Measurements from ENCODE around the gene F7. TPM values are rescaled to one million over a fixed set of nuclear protein-coding genes. Genes with fewer than 3 reads are reported as not detected.

The F7 gene
- total and polyA plus RNA-seq, 2 donors (not counting 3 experiments of a cell fraction or from before 2014, with no cell fraction given) = not detected

DNA sequence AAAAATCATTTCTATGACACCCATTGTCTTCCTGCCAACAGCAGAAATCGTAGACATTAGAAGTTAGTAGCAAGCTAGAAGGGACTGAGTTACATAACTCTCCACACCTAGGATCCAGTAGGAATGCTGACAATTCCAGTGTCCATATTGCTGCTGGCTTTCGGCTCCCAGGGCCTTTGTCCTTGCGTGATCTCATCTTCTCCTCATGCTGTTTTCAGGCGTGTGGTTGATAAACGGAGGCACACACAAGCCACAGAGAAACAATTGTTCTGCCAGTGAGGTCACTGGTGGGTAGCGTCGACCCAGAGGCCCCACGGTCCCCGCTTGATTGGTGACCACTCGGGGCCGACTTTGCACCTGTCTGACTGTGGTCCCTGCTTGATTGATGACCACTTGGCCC, 31.6 kb upstream of the F7 start:
- no peak overlapping the region for H2AFZ ChIP-seq (ENCODE audit: low read depth, low read length)
- TF ChIP-seq JUN (IDR thresholded peaks at IDR 0.05; ENCODE audit: borderline replicate concordance, insufficient read depth, insufficient read length, low read depth) (no peak), MYC (IDR thresholded peaks at IDR 0.05; ENCODE audit: low read depth, low read length) (no peak), FOS (IDR thresholded peaks at IDR 0.05; ENCODE audit: borderline replicate concordance, insufficient read depth, low read length) (no peak), POLR2AphosphoS5 (IDR thresholded peaks at IDR 0.05; ENCODE audit: insufficient read depth, low read depth, low read length) (no peak), POLR2A (IDR thresholded peaks at IDR 0.05; ENCODE audit: low read depth, low read length) (no peak), EZH2 (IDR thresholded peaks at IDR 0.05; ENCODE audit: borderline replicate concordance, low read depth, low read length, severe bottlenecking) (no peak), GATA2 (IDR thresholded peaks at IDR 0.05; ENCODE audit: insufficient read depth, insufficient read length, low read depth, low read length) (no peak)
- TF ChIP-seq, protein P1, sequence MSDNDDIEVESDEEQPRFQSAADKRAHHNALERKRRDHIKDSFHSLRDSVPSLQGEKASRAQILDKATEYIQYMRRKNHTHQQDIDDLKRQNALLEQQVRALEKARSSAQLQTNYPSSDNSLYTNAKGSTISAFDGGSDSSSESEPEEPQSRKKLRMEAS (IDR thresholded peaks at IDR 0.05; ENCODE audit: insufficient read depth, insufficient read length) = no peak
- TF ChIP-seq, protein P2, sequence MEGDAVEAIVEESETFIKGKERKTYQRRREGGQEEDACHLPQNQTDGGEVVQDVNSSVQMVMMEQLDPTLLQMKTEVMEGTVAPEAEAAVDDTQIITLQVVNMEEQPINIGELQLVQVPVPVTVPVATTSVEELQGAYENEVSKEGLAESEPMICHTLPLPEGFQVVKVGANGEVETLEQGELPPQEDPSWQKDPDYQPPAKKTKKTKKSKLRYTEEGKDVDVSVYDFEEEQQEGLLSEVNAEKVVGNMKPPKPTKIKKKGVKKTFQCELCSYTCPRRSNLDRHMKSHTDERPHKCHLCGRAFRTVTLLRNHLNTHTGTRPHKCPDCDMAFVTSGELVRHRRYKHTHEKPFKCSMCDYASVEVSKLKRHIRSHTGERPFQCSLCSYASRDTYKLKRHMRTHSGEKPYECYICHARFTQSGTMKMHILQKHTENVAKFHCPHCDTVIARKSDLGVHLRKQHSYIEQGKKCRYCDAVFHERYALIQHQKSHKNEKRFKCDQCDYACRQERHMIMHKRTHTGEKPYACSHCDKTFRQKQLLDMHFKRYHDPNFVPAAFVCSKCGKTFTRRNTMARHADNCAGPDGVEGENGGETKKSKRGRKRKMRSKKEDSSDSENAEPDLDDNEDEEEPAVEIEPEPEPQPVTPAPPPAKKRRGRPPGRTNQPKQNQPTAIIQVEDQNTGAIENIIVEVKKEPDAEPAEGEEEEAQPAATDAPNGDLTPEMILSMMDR (IDR thresholded peaks at IDR 0.05; ENCODE audit: extremely low read depth in 1 of 2, insufficient read depth in 1 of 2, low read depth in 1 of 2, low read length in 2 of 2) = no peak
- intact Hi-C loops (cut with micrococcal nuclease) (no loop called here), dilution Hi-C loops (cut with MboI; ENCODE audit: extremely low pct_ligation_motif_present, low sequenced_read_pairs) (no loop called here)
- no peak for FAIRE-seq
- CTCF ChIA-PET = no interaction called here
- BruUV-seq (replicated peaks) = no TSS peak
- H3K36me3 ChIP-seq (ENCODE audit: control insufficient read depth in 2 of 2, extremely low read depth in 1 of 2, insufficient read depth in 2 of 2, low read length in 2 of 2) = no peaks in the 10 kb centered on the region
- no peaks in the 10 kb centered on the region for H3K4me1 ChIP-seq (ENCODE audit: control insufficient read depth, extremely low read depth, insufficient read depth, low read length)
- no peak overlapping the region for H3K27ac ChIP-seq (ENCODE audit: insufficient read depth, low read depth, low read length)
- no peak for DNase-seq (ENCODE audit: low read depth, low spot score)
- no peaks in the 10 kb centered on the region for H3K9me1 ChIP-seq (replicated peaks; ENCODE audit: control insufficient read depth, extremely low read depth, insufficient read depth, low read length)
- H4K20me1 ChIP-seq (replicated peaks; ENCODE audit: control insufficient read depth, extremely low read depth, insufficient read depth, low read length) = no peaks in the 10 kb centered on the region
- no peaks in the 10 kb centered on the region for H3K79me2 ChIP-seq (ENCODE audit: control insufficient read depth, insufficient read depth, low read length)
- no peaks in the 10 kb centered on the region for H3K9me3 ChIP-seq (replicated peaks; ENCODE audit: control insufficient read depth, insufficient read depth, low read length)
- POLR2A ChIA-PET = no interaction called here
- H3K4me2 ChIP-seq (ENCODE audit: insufficient read depth, low read length) = no peak overlapping the region
- no peak overlapping the region for H3K4me3 ChIP-seq (replicated peaks in 1 of 3; ENCODE audit: insufficient read depth in 1 of 3, low read depth in 1 of 3, low read length in 3 of 3)
- H3K9ac ChIP-seq (replicated peaks; ENCODE audit: extremely low read depth, insufficient read depth, low read length) = no peak overlapping the region
- H3K27me3 ChIP-seq (ENCODE audit: control insufficient read depth in 2 of 2, insufficient read depth in 2 of 2, low read length in 2 of 2) = no peaks in the 10 kb centered on the region
